ENCODE results near the gene FAM13A. TPM values are rescaled to one million over a fixed set of nuclear protein-coding genes. Genes with fewer than 3 reads are reported as not detected.

Gene FAM13A
- total and polyA plus RNA-seq, 2 donors (not counting 3 experiments of a cell fraction or from before 2014, with no cell fraction given): 3.3 to 10.5 TPM

DNA sequence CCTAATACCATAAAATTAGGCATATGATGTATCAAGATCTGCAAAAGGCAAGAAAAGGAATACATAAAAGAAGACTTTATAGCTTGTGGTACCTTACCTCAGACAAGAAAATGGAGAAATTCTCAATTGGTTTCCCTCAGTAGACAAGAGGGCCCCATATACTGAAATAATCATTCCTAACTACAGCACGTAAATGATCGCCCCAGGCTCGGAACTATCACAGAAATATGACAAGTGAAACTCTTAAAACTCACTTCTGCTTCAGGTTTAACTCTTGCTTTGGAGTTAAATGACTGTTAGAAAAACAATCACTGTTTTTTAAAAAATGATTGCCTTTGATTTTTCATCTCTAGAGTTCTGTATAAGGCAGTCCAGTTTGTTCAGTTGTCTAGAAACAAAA is 320.7 kb downstream of the FAM13A start:
- no peak for DNase-seq (ENCODE audit: low read depth, low spot score)
- no TSS peak for BruUV-seq (replicated peaks)
- Histone ChIP-seq H3K36me3 (ENCODE audit: control insufficient read depth in 2 of 2, extremely low read depth in 1 of 2, insufficient read depth in 2 of 2, low read length in 2 of 2) (peaks cover 0 to 2% of the 10 kb centered on the region in 2 experiments), H3K9me3 (replicated peaks; ENCODE audit: control insufficient read depth, insufficient read depth, low read length) (no peaks in the 10 kb centered on the region), H2AFZ (ENCODE audit: low read depth, low read length) (no peak overlapping the region), H4K20me1 (replicated peaks; ENCODE audit: control insufficient read depth, extremely low read depth, insufficient read depth, low read length) (no peaks in the 10 kb centered on the region), H3K27ac (ENCODE audit: insufficient read depth, low read depth, low read length) (no peak overlapping the region), H3K9me1 (replicated peaks; ENCODE audit: control insufficient read depth, extremely low read depth, insufficient read depth, low read length) (no peaks in the 10 kb centered on the region), H3K9ac (replicated peaks; ENCODE audit: extremely low read depth, insufficient read depth, low read length) (no peak overlapping the region), H3K4me2 (ENCODE audit: insufficient read depth, low read length) (no peak overlapping the region), H3K27me3 (ENCODE audit: control insufficient read depth in 2 of 2, insufficient read depth in 2 of 2, low read length in 2 of 2) (no peaks in the 10 kb centered on the region), H3K4me3 (replicated peaks in 1 of 3; ENCODE audit: insufficient read depth in 1 of 3, low read depth in 1 of 3, low read length in 3 of 3) (no peak overlapping the region), H3K79me2 (ENCODE audit: control insufficient read depth, insufficient read depth, low read length) (no peaks in the 10 kb centered on the region), H3K4me1 (ENCODE audit: control insufficient read depth, extremely low read depth, insufficient read depth, low read length) (no peaks in the 10 kb centered on the region)
- dilution Hi-C loops (cut with MboI; ENCODE audit: extremely low pct_ligation_motif_present, low sequenced_read_pairs): no loop called here
- ChIA-PET CTCF (interaction anchor here (1.2 to 1.8 kb wide), 5 partner anchors 20 to 197 kb away, joined by 3 to 6 read pairs (median 4); no protein-coding TSS in a partner anchor), POLR2A (no interaction called here)
- FAIRE-seq: no peak
- intact Hi-C loops (cut with micrococcal nuclease): no loop called here
- TF ChIP-seq EZH2 (IDR thresholded peaks at IDR 0.05; ENCODE audit: borderline replicate concordance, low read depth, low read length, severe bottlenecking) (no peak), GATA2 (IDR thresholded peaks at IDR 0.05; ENCODE audit: insufficient read depth, insufficient read length, low read depth, low read length) (no peak), FOS (IDR thresholded peaks at IDR 0.05; ENCODE audit: borderline replicate concordance, insufficient read depth, low read length) (no peak), POLR2AphosphoS5 (IDR thresholded peaks at IDR 0.05; ENCODE audit: insufficient read depth, low read depth, low read length) (no peak), POLR2A (IDR thresholded peaks at IDR 0.05; ENCODE audit: low read depth, low read length) (no peak), MYC (IDR thresholded peaks at IDR 0.05; ENCODE audit: low read depth, low read length) (no peak), JUN (IDR thresholded peaks at IDR 0.05; ENCODE audit: borderline replicate concordance, insufficient read depth, insufficient read length, low read depth) (no peak)
- TF ChIP-seq, protein P1, sequence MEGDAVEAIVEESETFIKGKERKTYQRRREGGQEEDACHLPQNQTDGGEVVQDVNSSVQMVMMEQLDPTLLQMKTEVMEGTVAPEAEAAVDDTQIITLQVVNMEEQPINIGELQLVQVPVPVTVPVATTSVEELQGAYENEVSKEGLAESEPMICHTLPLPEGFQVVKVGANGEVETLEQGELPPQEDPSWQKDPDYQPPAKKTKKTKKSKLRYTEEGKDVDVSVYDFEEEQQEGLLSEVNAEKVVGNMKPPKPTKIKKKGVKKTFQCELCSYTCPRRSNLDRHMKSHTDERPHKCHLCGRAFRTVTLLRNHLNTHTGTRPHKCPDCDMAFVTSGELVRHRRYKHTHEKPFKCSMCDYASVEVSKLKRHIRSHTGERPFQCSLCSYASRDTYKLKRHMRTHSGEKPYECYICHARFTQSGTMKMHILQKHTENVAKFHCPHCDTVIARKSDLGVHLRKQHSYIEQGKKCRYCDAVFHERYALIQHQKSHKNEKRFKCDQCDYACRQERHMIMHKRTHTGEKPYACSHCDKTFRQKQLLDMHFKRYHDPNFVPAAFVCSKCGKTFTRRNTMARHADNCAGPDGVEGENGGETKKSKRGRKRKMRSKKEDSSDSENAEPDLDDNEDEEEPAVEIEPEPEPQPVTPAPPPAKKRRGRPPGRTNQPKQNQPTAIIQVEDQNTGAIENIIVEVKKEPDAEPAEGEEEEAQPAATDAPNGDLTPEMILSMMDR (IDR thresholded peaks at IDR 0.05; ENCODE audit: extremely low read depth in 1 of 2, insufficient read depth in 1 of 2, low read depth in 1 of 2, low read length in 2 of 2): no peak
- TF ChIP-seq, protein P2, sequence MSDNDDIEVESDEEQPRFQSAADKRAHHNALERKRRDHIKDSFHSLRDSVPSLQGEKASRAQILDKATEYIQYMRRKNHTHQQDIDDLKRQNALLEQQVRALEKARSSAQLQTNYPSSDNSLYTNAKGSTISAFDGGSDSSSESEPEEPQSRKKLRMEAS (IDR thresholded peaks at IDR 0.05; ENCODE audit: insufficient read depth, insufficient read length): no peak
